H1 (cell line): ENCODE measurements around the gene RALGDS. TPM values are rescaled to one million over a fixed set of nuclear protein-coding genes. Genes with fewer than 3 reads are reported as not detected.

Source experiments
- CTCF ChIA-PET: fragments of 300-600 bp; sonication (Branson Sonifier 250); formaldehyde crosslinking; loops from one replicate; lab custom pipeline; 2021; ENCODE audit not compliant: partially characterized antibody; lab: Charles Lee
- POLR2A ChIA-PET: fragments of 300-600 bp; sonication (Branson Sonifier 250); formaldehyde crosslinking; loops from one replicate; lab custom pipeline; 2021; ENCODE audit warnings: inconsistent platforms; ENCODE audit not compliant: partially characterized antibody; lab: Charles Lee
- DNase-seq, 2 experiments: peaks; one replicate each; pipeline versions ENCODE4 v3.0.0 to v3.0.0-alpha.2; 2010 to 2022; ENCODE audit warnings: low spot score in 2 of 2, low read depth in 1 of 2, mixed read lengths in 1 of 2
- FAIRE-seq: peaks from 2 replicates; lab custom pipeline; 2011; peaks lifted over from hg19 to GRCh38; lab: Jason Lieb, UNC
- H2AFZ ChIP-seq: 2 replicates; pipeline ENCODE4 v1.8.1; 2012; ENCODE audit warnings: low read length, inconsistent platforms
- H2AK5ac ChIP-seq: 2 replicates; pipeline ENCODE4 v1.6.1; 2013; ENCODE audit warnings: low read depth, low read length
- H2BK120ac ChIP-seq: replicated peaks from 2 replicates; pipeline ENCODE3; 2013; ENCODE audit warnings: low read depth, low read length, inconsistent platforms
- H2BK12ac ChIP-seq: 2 replicates; pipeline ENCODE4 v1.6.1; 2013; ENCODE audit warnings: low read depth, low read length
- H2BK15ac ChIP-seq: 2 replicates; pipeline ENCODE4 v1.6.1; 2013; ENCODE audit warnings: low read length
- H2BK20ac ChIP-seq: 2 replicates; pipeline ENCODE4 v1.6.1; 2013; ENCODE audit warnings: low read length
- H2BK5ac ChIP-seq: 2 replicates; pipeline ENCODE4 v1.6.1; 2013; ENCODE audit warnings: low read depth, low read length
- H3K14ac ChIP-seq: 2 replicates; pipeline ENCODE4 v1.6.1; 2013; ENCODE audit warnings: inconsistent platforms; ENCODE audit not compliant: insufficient read length
- H3K18ac ChIP-seq: 2 replicates; pipeline ENCODE4 v1.6.1; 2013; ENCODE audit warnings: low read length; ENCODE audit errors: extremely low read depth
- H3K23ac ChIP-seq: 2 replicates; pipeline ENCODE4 v1.6.1; 2013; ENCODE audit warnings: inconsistent platforms; ENCODE audit not compliant: insufficient read length
- H3K23me2 ChIP-seq: 2 replicates; pipeline ENCODE4 v1.6.1; 2013; ENCODE audit warnings: low read depth, low read length
- H3K27ac ChIP-seq: 2 replicates; pipeline ENCODE4 v1.6.1; 2011; ENCODE audit warnings: low read depth, low read length, inconsistent platforms
- H3K27me3 ChIP-seq, 4 experiments: replicated peaks in 1 of 4; 1 replicate in 1 of 4; 2 replicates in 3 of 4; pipeline versions ENCODE4 v1.6.1 to v1.8.1; 2011 to 2013; ENCODE audit warnings: low read length in 3 of 4, mild to moderate bottlenecking in 3 of 4, inconsistent platforms in 2 of 4, mixed read lengths in 2 of 4, moderate library complexity in 1 of 4; ENCODE audit not compliant: control insufficient read depth in 3 of 4, insufficient read depth in 3 of 4; ENCODE audit errors: extremely low read depth in 1 of 4
- H3K36me3 ChIP-seq, 4 experiments: 2 replicates each; pipeline versions ENCODE4 v1.6.1 to v1.8.1; 2011 to 2013; ENCODE audit warnings: mild to moderate bottlenecking in 4 of 4, low read length in 3 of 4, moderate library complexity in 2 of 4, control low read depth in 1 of 4, inconsistent platforms in 1 of 4; ENCODE audit not compliant: insufficient read depth in 4 of 4, control insufficient read depth in 2 of 4
- H3K4ac ChIP-seq: replicated peaks from 2 replicates; pipeline ENCODE3; 2013; ENCODE audit warnings: low read length, low read depth, mixed read lengths, inconsistent platforms; ENCODE audit not compliant: insufficient read length
- H3K4me1 ChIP-seq, 4 experiments: replicated peaks in 1 of 4; 1 replicate in 1 of 4; 2 replicates in 3 of 4; pipeline versions ENCODE4 v1.6.1 to v1.8.1; 2011 to 2013; ENCODE audit warnings: low read length in 3 of 4, inconsistent platforms in 2 of 4, mixed read lengths in 1 of 4; ENCODE audit not compliant: insufficient read depth in 4 of 4, control insufficient read depth in 3 of 4
- H3K4me2 ChIP-seq, 2 experiments: 2 replicates each; pipeline versions ENCODE4 v1.6.1 to v1.8.1; 2011 to 2013; ENCODE audit warnings: low read depth in 2 of 2, low read length in 2 of 2, control low read depth in 1 of 2, inconsistent platforms in 1 of 2, mild to moderate bottlenecking in 1 of 2; ENCODE audit not compliant: insufficient read depth in 1 of 2
- H3K4me3 ChIP-seq, 4 experiments: fragments of 200-600, 300-600 bp in 1 of 4; sonication (generic), shearing (Covaris generic), sonication (Bioruptor Twin) in 1 of 4; 2 replicates each; pipeline versions ENCODE4 v1.5.1 to v1.8.1; 2011 to 2016; ENCODE audit warnings: low read length in 4 of 4, low read depth in 3 of 4, control low read depth in 2 of 4, inconsistent platforms in 2 of 4, mild to moderate bottlenecking in 2 of 4, mixed read lengths in 1 of 4, moderate library complexity in 1 of 4; ENCODE audit not compliant: insufficient read depth in 2 of 4; ENCODE audit errors: extremely low read depth in 1 of 4
- H3K56ac ChIP-seq: replicated peaks from 2 replicates; pipeline ENCODE3; 2013; ENCODE audit warnings: low read depth, mild to moderate bottlenecking, mixed read lengths, low read length, inconsistent platforms; ENCODE audit not compliant: insufficient read length
- H3K79me1 ChIP-seq: 2 replicates; pipeline ENCODE4 v1.6.1; 2013; ENCODE audit warnings: low read depth, low read length, control low read depth
- H3K79me2 ChIP-seq, 2 experiments: 2 replicates each; pipeline versions ENCODE4 v1.6.1 to v1.8.1; 2012 to 2013; ENCODE audit warnings: low read length in 2 of 2, mild to moderate bottlenecking in 2 of 2, inconsistent platforms in 1 of 2; ENCODE audit not compliant: insufficient read depth in 2 of 2, control insufficient read depth in 1 of 2
- H3K9ac ChIP-seq, 4 experiments: replicated peaks in 1 of 4; 1 replicate in 1 of 4; 2 replicates in 3 of 4; pipeline versions ENCODE4 v1.6.1 to v1.8.1; 2011 to 2013; ENCODE audit warnings: low read depth in 3 of 4, low read length in 3 of 4, control low read depth in 2 of 4, mild to moderate bottlenecking in 2 of 4, moderate library complexity in 2 of 4, inconsistent platforms in 1 of 4; ENCODE audit errors: extremely low read depth in 1 of 4
- H3K9me3 ChIP-seq, 2 experiments: 2 replicates each; pipeline versions ENCODE4 v1.6.1 to v1.8.1; 2012 to 2013; ENCODE audit warnings: mild to moderate bottlenecking in 2 of 2, moderate library complexity in 2 of 2, control low read depth in 1 of 2, inconsistent platforms in 1 of 2, low read depth in 1 of 2, low read length in 1 of 2, mixed read lengths in 1 of 2; ENCODE audit not compliant: insufficient read depth in 2 of 2
- H4K20me1 ChIP-seq, 2 experiments: replicated peaks in 1 of 2; 2 replicates each; pipeline versions ENCODE3 to v1.8.1; 2011 to 2013; ENCODE audit warnings: inconsistent platforms in 2 of 2, low read length in 2 of 2, mild to moderate bottlenecking in 1 of 2; ENCODE audit not compliant: insufficient read depth in 2 of 2, control insufficient read depth in 1 of 2
- H4K5ac ChIP-seq: 2 replicates; pipeline ENCODE4 v1.6.1; 2013; ENCODE audit warnings: low read length, low read depth, mixed read lengths, inconsistent platforms; ENCODE audit not compliant: insufficient read length
- H4K8ac ChIP-seq: 2 replicates; pipeline ENCODE4 v1.8.0; 2013; ENCODE audit warnings: mild to moderate bottlenecking, moderate library complexity, low read length, inconsistent platforms; ENCODE audit not compliant: insufficient read depth; ENCODE audit errors: extremely low read depth
- H4K91ac ChIP-seq: replicated peaks from 2 replicates; pipeline ENCODE3; 2013; ENCODE audit warnings: low read length, mixed read lengths, inconsistent platforms; ENCODE audit not compliant: insufficient read length
- HDAC6 ChIP-seq: IDR thresholded peaks from one replicate; pipeline ENCODE4 v1.7.1; 2012; ENCODE audit warnings: low read depth, mild to moderate bottlenecking, inconsistent platforms, low read length, moderate library complexity
- KDM4A ChIP-seq: IDR thresholded peaks from one replicate; pipeline ENCODE4 v1.7.1; 2012; ENCODE audit warnings: low read depth, mild to moderate bottlenecking, moderate library complexity, low read length, inconsistent platforms; ENCODE audit not compliant: severe bottlenecking
- USF2 ChIP-seq: IDR thresholded peaks from 2 replicates; pipeline ENCODE4 v1.6.1; 2011; ENCODE audit warnings: low read length, improper control_type of control experiment
- WGBS, 2 experiments: shearing (Covaris generic) in 1 of 2; methylation state at CpG; one replicate each; pipeline versions ENCODE4 v1.1.6 to v1.1.7; 2013 to 2015; ENCODE audit warnings: low lambda C conversion rate in 2 of 2, mixed read lengths in 2 of 2, inconsistent platforms in 1 of 2, low coverage in 1 of 2, missing lambda C conversion rate in 1 of 2; ENCODE audit not compliant: insufficient replicate concordance in 2 of 2, insufficient coverage in 1 of 2, insufficient read length in 1 of 2; ENCODE audit errors: extremely low coverage in 1 of 2, missing lambda C conversion rate in 1 of 2; 5-methylcytosine and 5-hydroxymethylcytosine counted together
- polyA plus RNA-seq, 7 experiments: library from polyadenylated mRNA; depleted of rRNA in 3 of 7; stranded (reverse) in 5 of 7; unstranded in 2 of 7; fragments of >200 nt in 5 of 7; fragments of 200-250 nt in 2 of 7; gene quantifications; 1 replicate in 5 of 7; 2 replicates in 1 of 7; 4 replicates in 1 of 7; pipeline versions ENCODE4 v1.2.1 to v1.2.3, GENCODE V29; 2011 to 2013; ENCODE audit warnings: missing spikeins in 2 of 7, mixed read lengths in 2 of 7
- total RNA-seq: library from RNA; stranded (reverse); fragmentation: NEBNext Ultra II Directional; extraction: Animal tissue kit (Norgen Biotek cat#: 25700); gene quantifications from 2 replicates; pipeline ENCODE4 v1.2.1, GENCODE V29; 2021

The RALGDS gene
- total and polyA plus RNA-seq, 2 of the 8 experiments (the other 6 are each of a cell fraction or from before 2014, with no cell fraction given): 14.5 to 25.5 TPM

- Histone ChIP-seq H3K36me3 (peaks cover 0 to 7% (median 5%) of the 10 kb centered on the region in 4 experiments; a peak in 5 of 8 replicates), H2BK15ac (no peak overlapping the region), H3K23ac (no peak overlapping the region), H2AK5ac (no peak overlapping the region), H3K14ac (no peak overlapping the region), H2BK5ac (no peak overlapping the region), H2BK120ac (no peak overlapping the region), H3K27ac (no peak overlapping the region), H3K27me3 (peaks cover 0 to 1% (median under 1%) of the 10 kb centered on the region in 4 experiments; a peak in 3 of 7 replicates), H4K8ac (no peak overlapping the region), H3K18ac (no peak overlapping the region), H3K79me1 (no peaks in the 10 kb centered on the region), H3K9ac (no peak overlapping the region), H3K56ac (no peak overlapping the region), H3K9me3 (no peaks in the 10 kb centered on the region), H4K91ac (no peak overlapping the region), H2BK20ac (no peak overlapping the region), H3K4me1 (peaks cover 0 to 4% (median 0%) of the 10 kb centered on the region in 4 experiments; a peak in 1 of 7 replicates), H4K5ac (no peak overlapping the region), H4K20me1 (peaks cover 18 to 27% of the 10 kb centered on the region in 2 experiments), H2AFZ (no peak overlapping the region), H3K4me3 (no peak overlapping the region), H3K23me2 (no peaks in the 10 kb centered on the region), H2BK12ac (no peak overlapping the region), H3K79me2 (no peaks in the 10 kb centered on the region), H3K4ac (no peak overlapping the region), H3K4me2 (no peak overlapping the region)
- FAIRE-seq: no peak
- DNase-seq: no peak
- ChIA-PET CTCF (interaction anchor here (0.9 to 19.3 kb wide), 5 partner anchors 10 to 49 kb away, joined by 3 to 337 read pairs (median 5); no protein-coding TSS in a partner anchor), POLR2A (no interaction called here)
- 93% methylated on average over 30 of the region's 30 CpGs; no CpG with 5 or more reads in 1 of the 2 experiments for WGBS, 2 experiments
- TF ChIP-seq USF2 (no peak), HDAC6 (no peak), KDM4A (no peak)
Measured at GRCh38 chr9:133111808-133112662, 9.0 kb downstream of the RALGDS start.
